Heart left ventricle (tissue), 16 donors: ENCODE results near the gene AKNA. TPM values are rescaled to one million over a fixed set of nuclear protein-coding genes. Genes with fewer than 3 reads are reported as not detected.

Source experiments
- ATAC-seq, 4 donors: fragments of 200-7000 bp; cut with Tn5 transposase; one replicate each; pipeline ENCODE4 v1.9.1; 2020 to 2022; ENCODE audit warnings: moderate library complexity in 4 of 4, mild to moderate bottlenecking in 3 of 4, moderate number of reproducible peaks in 1 of 4
- DNase-seq, 5 donors: peaks; one replicate each; pipeline ENCODE4 v3.0.0-alpha.2; 2020
- H3K27ac ChIP-seq, 12 donors: fragments of 200-600 bp; sonication (generic) in 4 of 12; one replicate each; pipeline versions ENCODE4 v1.5.0 to v1.8.0; 2016 to 2022; ENCODE audit warnings: mild to moderate bottlenecking in 2 of 12
- H3K27me3 ChIP-seq, 9 donors: fragments of 200-600 bp; sonication (generic) in 2 of 9; one replicate each; pipeline versions ENCODE4 v1.5.1 to v1.8.0; 2016 to 2022; ENCODE audit warnings: mild to moderate bottlenecking in 3 of 9
- H3K36me3 ChIP-seq, 9 donors: fragments of 200-600 bp; sonication (generic) in 2 of 9; one replicate each; pipeline versions ENCODE4 v1.5.0 to v1.8.0; 2018 to 2022; ENCODE audit warnings: mild to moderate bottlenecking in 2 of 9
- H3K4me1 ChIP-seq, 12 donors: fragments of 200-600 bp; sonication (generic) in 4 of 12; one replicate each; pipeline versions ENCODE4 v1.5.0 to v1.8.0; 2016 to 2022; ENCODE audit warnings: mild to moderate bottlenecking in 3 of 12
- H3K4me3 ChIP-seq, 12 donors: fragments of 200-600 bp; sonication (generic) in 4 of 12; one replicate each; pipeline versions ENCODE4 v1.5.0 to v1.8.0; 2017 to 2022; ENCODE audit warnings: mild to moderate bottlenecking in 9 of 12, moderate library complexity in 4 of 12
- H3K9me3 ChIP-seq, 12 donors: fragments of 200-600 bp; sonication (generic) in 4 of 12; one replicate each; pipeline versions ENCODE4 v1.5.0 to v1.8.0; 2016 to 2022; ENCODE audit warnings: mild to moderate bottlenecking in 1 of 12
- POLR2A ChIP-seq, 2 donors: fragments of 450-650 bp; IDR thresholded peaks; one replicate each; pipeline ENCODE4 v1.6.1; 2017; ENCODE audit warnings: antibody characterized with exemption in 2 of 2, mild to moderate bottlenecking in 2 of 2, moderate library complexity in 2 of 2
- WGBS, 4 donors: extraction: QIAGEN DNeasy Blood & Tissue Kit in 2 of 4; methylation state at CpG; one replicate each; pipeline versions ENCODE4 v1.1.5 to v1.1.7; 2013 to 2018; 5-methylcytosine and 5-hydroxymethylcytosine counted together
- intact Hi-C, 10 donors: fragments of 100-400 bp; cut with DNase I; formaldehyde crosslinking; loops; one replicate each; pipeline versions ENCODE4 v1.11.1 to v1.14.2; 2022
- polyA plus RNA-seq, 2 donors: library from polyadenylated mRNA; stranded (reverse); fragments of 200-250 nt; gene quantifications; one replicate each; pipeline ENCODE4 v1.2.3, GENCODE V29; 2013
- total RNA-seq, 9 donors: library from RNA; depleted of rRNA in 2 of 9; stranded (reverse); fragments of >200 nt in 2 of 9; fragmentation: NEBNext Ultra II Directional in 3 of 9; extraction: Animal tissue kit (Norgen Biotek cat#: 25700) in 3 of 9; gene quantifications; one replicate each; pipeline versions ENCODE4 v1.1.0 to v1.2.4, GENCODE V29; 2016 to 2023
- TF ChIP-seq, protein P1 (sequence below), 12 donors: fragments of 200-600 bp; sonication (generic) in 4 of 12; IDR thresholded peaks; one replicate each; pipeline versions ENCODE4 v1.5.0 to v1.8.0; 2018 to 2022; ENCODE audit warnings: antibody characterized with exemption in 12 of 12, mild to moderate bottlenecking in 5 of 12
- donor health status: ischemic (EF 13 %, LVEDD 7.1; RV severe dilation, severe dysfunction).
- donor health status: healthy with polysubstance abuse.
- donor health status: DM: no; HTN: yes; CAD: no.
- donor health status: DM: no; HTN: no; CAD: no.
- donor health status: ischemic (EF 25% LVEDD 6.9; RV normal size, moderate dysfunction).
- donor health status: ischemic (EF 25% LVEDD 5.7; RV mildly dilated, moderate dysfunction).
- donor health status: healthy.
- donor health status: DM: yes; HTN: yes; CAD: no.
- donor health status: ischemic (EF 35%, LVEDD 5.7; RV mildly dilated, moderate dysfunction).
- donor health status: nonischemic (EF 11% LVEDD 7.7; RV severe dilation, severe dysfunction).
- donor health status: DM: yes; HTN: yes; CAD: no.
- donor health status: PGD.
- donor health status: ischemic (EF 29% LVEDD 5.4; RV normal size, mild dysfunction).
- donor health status: nonischemic (EF 23%, LVEDD 6.1; RV moderate dilation, normal function).

The AKNA gene
- total and polyA plus RNA-seq, 11 donors = 2.5 to 30.8 (median 4.4) TPM

DNA sequence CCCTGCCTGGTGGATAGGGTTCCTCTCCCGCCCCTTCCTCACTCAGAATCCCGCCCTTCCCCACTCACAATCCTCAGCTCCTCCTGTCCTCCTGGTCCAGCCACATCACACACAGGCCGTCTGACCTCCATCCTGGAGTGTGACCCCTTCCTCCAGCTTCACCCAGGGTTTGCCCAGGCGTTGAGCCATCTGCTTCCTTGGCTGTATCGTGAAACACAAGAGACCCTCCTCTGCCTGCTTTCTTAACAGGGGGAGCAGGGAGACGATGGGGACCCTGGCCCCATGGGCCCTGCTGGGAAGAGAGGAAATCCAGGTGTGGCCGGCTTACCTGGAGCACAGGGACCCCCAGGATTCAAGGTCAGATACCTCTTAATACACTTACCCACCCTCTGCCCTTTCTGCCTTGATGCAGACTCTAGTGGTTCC, 97.2 kb downstream of the AKNA start:
- H3K4me3 ChIP-seq = no peak overlapping the region
- H3K27ac ChIP-seq = no peak overlapping the region
- TF ChIP-seq POLR2A (IDR thresholded peaks at IDR 0.05) = no peak
- TF ChIP-seq, protein P1, sequence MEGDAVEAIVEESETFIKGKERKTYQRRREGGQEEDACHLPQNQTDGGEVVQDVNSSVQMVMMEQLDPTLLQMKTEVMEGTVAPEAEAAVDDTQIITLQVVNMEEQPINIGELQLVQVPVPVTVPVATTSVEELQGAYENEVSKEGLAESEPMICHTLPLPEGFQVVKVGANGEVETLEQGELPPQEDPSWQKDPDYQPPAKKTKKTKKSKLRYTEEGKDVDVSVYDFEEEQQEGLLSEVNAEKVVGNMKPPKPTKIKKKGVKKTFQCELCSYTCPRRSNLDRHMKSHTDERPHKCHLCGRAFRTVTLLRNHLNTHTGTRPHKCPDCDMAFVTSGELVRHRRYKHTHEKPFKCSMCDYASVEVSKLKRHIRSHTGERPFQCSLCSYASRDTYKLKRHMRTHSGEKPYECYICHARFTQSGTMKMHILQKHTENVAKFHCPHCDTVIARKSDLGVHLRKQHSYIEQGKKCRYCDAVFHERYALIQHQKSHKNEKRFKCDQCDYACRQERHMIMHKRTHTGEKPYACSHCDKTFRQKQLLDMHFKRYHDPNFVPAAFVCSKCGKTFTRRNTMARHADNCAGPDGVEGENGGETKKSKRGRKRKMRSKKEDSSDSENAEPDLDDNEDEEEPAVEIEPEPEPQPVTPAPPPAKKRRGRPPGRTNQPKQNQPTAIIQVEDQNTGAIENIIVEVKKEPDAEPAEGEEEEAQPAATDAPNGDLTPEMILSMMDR (IDR thresholded peaks at IDR 0.05) = no peak
- ATAC-seq (peak in 1 of 4 donors; percentile 34), DNase-seq (peak in 1 of 5 donors; percentile 19)
- peaks cover 0 to 15% (median 3%) of the 10 kb centered on the region in 12 donors for H3K9me3 ChIP-seq
- 65 to 79% (median 73%) methylated on average over 6 to 7 of the region's 7 CpGs for WGBS, 4 donors
- no peaks in the 10 kb centered on the region for H3K27me3 ChIP-seq
- H3K36me3 ChIP-seq = peaks cover 0 to 29% (median 5%) of the 10 kb centered on the region in 9 donors
- H3K4me1 ChIP-seq = no peaks in the 10 kb centered on the region
- intact Hi-C loops = loop anchor here (1.0 to 10.0 kb wide), 10 partner anchors 133 to 606 kb away; partner anchors contain the start of gene COL27A1 (in 4 of the 10)

DNA sequence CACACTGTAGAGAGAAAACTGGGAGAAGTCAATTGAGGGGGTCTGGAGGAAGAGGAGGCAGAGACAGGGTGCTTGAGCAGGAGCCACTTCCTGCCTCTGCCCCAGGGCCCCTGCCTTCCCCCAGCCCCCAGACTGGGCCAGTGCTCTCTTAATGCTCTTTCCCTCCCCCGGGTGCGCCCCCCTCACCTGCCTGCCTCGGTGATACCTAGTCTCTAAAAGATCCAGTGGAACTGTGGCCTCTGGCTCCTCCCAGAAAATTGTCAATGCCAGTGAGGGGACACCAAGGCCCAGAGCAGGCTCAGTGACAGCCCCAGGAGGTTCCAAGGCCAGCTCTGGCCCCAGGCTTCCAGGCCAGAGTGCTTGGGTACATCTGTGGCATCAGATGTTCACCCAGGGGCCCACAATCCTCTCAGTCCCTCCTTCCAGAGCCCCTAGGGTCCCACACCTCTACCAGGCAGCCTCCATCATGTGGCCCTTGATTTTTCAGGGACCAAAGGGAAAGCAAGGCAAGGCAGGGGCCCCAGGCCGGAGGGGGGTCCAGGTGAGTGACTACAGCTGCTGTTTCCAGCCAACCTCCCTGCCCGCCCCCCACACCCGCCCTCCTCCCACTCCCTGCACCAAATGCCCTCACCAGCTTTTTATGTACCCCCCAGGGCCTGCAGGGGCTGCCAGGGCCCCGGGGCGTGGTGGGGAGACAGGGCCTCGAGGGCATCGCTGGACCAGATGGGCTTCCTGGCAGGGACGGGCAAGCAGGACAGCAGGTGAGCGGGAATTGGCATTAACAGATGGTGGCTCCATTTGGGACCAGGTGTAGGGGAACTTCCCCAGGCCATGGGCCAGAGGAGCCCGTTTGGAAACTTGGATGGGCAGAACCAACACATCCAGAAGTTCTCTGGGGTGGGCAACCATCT, 98.0 kb downstream of the AKNA start:
- no peak overlapping the region for H3K27ac ChIP-seq
- H3K4me3 ChIP-seq = no peak overlapping the region
- no peaks in the 10 kb centered on the region for H3K4me1 ChIP-seq
- peak in 3 of 5 donors; percentile 6 to 21 (median 13) for DNase-seq
- intact Hi-C loops = loop anchor here (1.0 to 10.0 kb wide), 10 partner anchors 133 to 605 kb away; partner anchors contain the start of gene COL27A1 (in 6 of the 10)
- TF ChIP-seq, protein P1 (IDR thresholded peaks at IDR 0.05) = no peak
- no peak for TF ChIP-seq POLR2A (IDR thresholded peaks at IDR 0.05)
- ATAC-seq = no peak
- H3K27me3 ChIP-seq = no peaks in the 10 kb centered on the region
- H3K36me3 ChIP-seq = peaks cover 0 to 22% (median 5%) of the 10 kb centered on the region in 9 donors
- peaks cover 0 to 8% (median under 1%) of the 10 kb centered on the region in 12 donors for H3K9me3 ChIP-seq
- 87 to 92% (median 90%) methylated on average over 7 to 13 of the region's 13 CpGs for WGBS, 4 donors

DNA sequence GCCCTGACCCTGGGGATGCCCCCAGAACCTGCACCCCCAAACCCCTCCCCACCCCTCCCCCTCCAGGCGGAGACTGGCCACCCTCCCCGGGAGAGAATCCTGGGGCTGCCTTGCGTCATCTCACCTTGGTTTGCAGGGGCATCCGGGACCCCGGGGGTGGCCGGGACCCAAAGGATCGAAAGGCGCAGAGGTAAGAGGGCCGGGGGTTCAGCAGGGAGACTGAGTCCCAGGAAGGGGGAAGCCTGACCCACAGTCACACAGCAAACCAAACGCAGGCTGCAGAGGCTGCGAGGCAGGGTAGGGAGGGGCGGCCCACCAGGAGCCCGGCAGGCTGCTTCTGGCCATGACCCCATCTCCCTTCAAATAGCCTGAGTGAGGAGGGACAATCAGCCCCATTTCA, 98.7 kb downstream of the AKNA start:
- intact Hi-C loops = loop anchor here in 3 of 10 donors (5.0 kb wide), 2 partner anchors 132 to 137 kb away; partner anchors contain the start of gene COL27A1 (in 2 of the 3)
- WGBS, 4 donors = 87 to 96% (median 91%) methylated on average over 11 to 13 of the region's 13 CpGs
- H3K27ac ChIP-seq = no peak overlapping the region

DNA sequence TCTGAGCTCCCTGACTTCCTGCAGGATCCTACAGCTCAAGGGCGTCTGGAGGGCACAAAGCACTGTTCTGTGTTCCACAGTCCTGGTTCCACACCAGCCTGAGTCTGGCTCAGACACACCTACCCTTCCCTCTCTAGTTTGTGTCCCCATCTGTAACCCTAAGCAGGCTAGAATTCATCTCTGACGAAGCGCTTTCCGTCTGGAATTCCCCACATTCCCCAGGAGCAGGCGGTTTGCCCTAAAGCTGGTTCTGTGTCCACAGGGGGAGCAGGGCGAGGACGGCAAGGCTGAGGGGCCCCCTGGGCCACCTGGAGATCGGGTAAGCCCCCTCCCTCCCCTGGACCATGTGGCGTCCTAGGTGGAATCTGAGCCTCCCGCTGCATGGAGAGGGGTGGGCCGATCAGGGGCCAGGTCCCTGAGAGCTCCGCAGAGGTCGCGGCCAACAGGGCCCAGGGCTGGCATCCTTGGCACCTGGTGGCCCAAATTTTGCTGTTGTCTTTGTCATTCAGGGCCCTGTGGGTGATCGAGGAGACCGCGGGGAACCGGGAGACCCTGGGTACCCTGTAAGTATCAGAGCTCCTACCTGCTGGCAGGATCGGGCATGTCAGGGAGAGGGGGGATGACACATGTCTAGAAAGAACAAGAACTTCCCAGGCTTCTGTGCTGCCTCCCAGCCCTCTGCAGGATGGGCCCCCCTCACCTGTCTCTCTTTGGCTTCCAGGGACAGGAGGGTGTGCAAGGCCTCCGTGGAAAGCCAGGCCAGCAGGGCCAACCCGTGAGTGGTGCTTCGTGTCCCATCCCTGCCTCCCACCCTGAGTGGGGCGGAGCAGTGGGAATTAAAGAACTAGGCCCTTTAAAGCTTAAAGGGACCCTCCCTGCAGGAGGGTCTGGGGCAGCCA, 99.3 kb downstream of the AKNA start:
- no peaks in the 10 kb centered on the region for H3K9me3 ChIP-seq
- no peaks in the 10 kb centered on the region for H3K4me1 ChIP-seq
- peaks cover 0 to 15% (median 0%) of the 10 kb centered on the region in 9 donors for H3K36me3 ChIP-seq
- DNase-seq (peak in 4 of 5 donors; percentile 3 to 16 (median 10)), ATAC-seq (peak in 1 of 4 donors; percentile 8)
- H3K4me3 ChIP-seq = no peak overlapping the region
- no peaks in the 10 kb centered on the region for H3K27me3 ChIP-seq
- TF ChIP-seq POLR2A (IDR thresholded peaks at IDR 0.05) = no peak
- TF ChIP-seq, protein P1 (IDR thresholded peaks at IDR 0.05) = no peak
- 69 to 88% (median 77%) methylated on average over 11 to 23 of the region's 23 CpGs for WGBS, 4 donors
- no peak overlapping the region for H3K27ac ChIP-seq
- intact Hi-C loops = loop anchor here in 3 of 10 donors (5.0 kb wide), 2 partner anchors 131 to 136 kb away; partner anchors contain the start of gene COL27A1 (in 2 of the 3)

More for the DNA sequence above, 98.7 kb downstream of the AKNA start:
- no peak for ATAC-seq
- no peak for TF ChIP-seq POLR2A (IDR thresholded peaks at IDR 0.05)
- peaks cover 0 to under 1% (median 0%) of the 10 kb centered on the region in 12 donors for H3K9me3 ChIP-seq
- H3K4me1 ChIP-seq = no peaks in the 10 kb centered on the region
- H3K4me3 ChIP-seq = no peak overlapping the region
- H3K27me3 ChIP-seq = no peaks in the 10 kb centered on the region
- peaks cover 0 to 15% (median 0%) of the 10 kb centered on the region in 9 donors for H3K36me3 ChIP-seq
- peak in 3 of 5 donors; percentile 3 to 12 (median 11) for DNase-seq
